HG03196 (cell line): Measurements from ENCODE around the gene ATG5.

Experiments
- ATAC-seq: cut with Tn5 transposase; IDR thresholded peaks from one replicate; pipeline ENCODE4 v1.9.1; 2021; ENCODE audit not compliant: unreplicated experiment

ATG5 gene

GRCh38 chr6:106226676-106227075, 98.9 kb downstream of the ATG5 start:
- ATAC-seq, result no peak

- ATAC-seq, result no peak
Observed at GRCh38 chr6:106225581-106225980, 100.0 kb downstream of the ATG5 start.

GRCh38 chr6:106223300-106223930, 102.1 kb downstream of the ATG5 start:
- ATAC-seq, result peak; percentile 71

- no peak for ATAC-seq
Observed at GRCh38 chr6:106220485-106220884, 105.1 kb downstream of the ATG5 start.

DNA sequence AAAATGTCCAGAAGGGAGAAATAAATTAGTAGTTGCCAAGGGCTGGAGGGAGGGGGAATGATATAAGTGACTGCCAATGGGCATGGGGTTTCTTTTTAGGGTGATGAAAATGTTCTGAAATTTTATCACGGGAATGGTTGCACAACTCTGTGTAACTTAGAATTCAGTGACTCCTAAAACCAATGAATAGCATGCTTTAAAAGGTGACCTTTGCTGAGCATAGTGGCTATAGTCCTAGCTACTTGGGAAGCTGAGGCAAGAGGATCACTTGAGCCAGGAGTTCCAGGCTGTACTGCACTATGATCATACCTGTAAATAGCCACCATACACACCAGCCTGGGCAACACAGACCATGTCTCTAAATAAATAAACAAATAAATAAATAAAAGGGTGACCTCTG, 109.0 kb downstream of the ATG5 start:
- ATAC-seq, result no peak

- no peak for ATAC-seq
Observed at GRCh38 chr6:106215608-106216007, 110.0 kb downstream of the ATG5 start.

- no peak for ATAC-seq
Observed at GRCh38 chr6:106214531-106214930, 111.0 kb downstream of the ATG5 start.

- no peak for ATAC-seq
Observed at GRCh38 chr6:106213660-106214289, 111.8 kb downstream of the ATG5 start.

GRCh38 chr6:106212576-106212975, 113.0 kb downstream of the ATG5 start:
- ATAC-seq, result no peak

GRCh38 chr6:106206905-106207304, 118.7 kb downstream of the ATG5 start:
- no peak for ATAC-seq

- no peak for ATAC-seq
Observed at GRCh38 chr6:106204961-106205360, 120.6 kb downstream of the ATG5 start.

- ATAC-seq, result no peak
Observed at GRCh38 chr6:106199998-106200397, 125.6 kb downstream of the ATG5 start.

DNA sequence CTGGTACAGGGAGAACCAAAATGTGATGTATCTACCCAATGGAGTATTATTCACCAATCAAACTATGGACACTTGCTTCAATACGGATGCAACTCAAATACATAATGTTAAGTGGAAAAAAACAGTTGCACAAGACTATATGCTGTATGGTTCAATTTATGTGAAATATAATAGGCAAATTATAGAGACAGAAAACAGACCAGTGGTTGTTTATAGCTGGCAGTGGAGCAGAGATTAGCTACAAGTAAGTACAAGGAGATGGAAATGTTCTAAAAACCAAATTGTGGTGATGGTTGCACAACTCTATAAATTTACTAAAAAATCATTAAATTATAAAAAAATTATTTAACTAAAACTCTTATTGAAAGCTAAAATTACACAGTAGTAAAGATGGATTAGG, 126.2 kb downstream of the ATG5 start:
- no peak for ATAC-seq

DNA sequence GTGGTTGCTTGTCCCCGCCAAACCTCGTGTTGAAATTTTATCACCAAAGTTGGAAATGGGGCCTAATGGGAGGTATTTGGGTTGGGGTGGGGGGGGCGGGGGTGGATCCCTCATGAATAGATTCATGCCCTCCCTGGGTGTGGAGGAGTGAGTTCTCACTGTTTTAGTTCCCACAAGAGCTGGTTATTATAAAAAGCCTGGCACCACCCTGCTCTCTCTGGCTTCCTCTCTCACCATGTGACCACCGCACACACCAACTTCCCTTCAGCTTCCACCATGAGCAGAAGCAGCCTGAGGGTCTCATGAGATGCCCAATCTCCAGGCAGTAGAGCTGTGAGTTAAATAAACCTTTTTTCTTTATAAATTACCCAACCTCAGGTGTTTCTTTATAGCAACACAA, 128.1 kb downstream of the ATG5 start:
- ATAC-seq, result no peak

GRCh38 chr6:106194949-106195921, 130.3 kb downstream of the ATG5 start:
- ATAC-seq, result peak; percentile 53

- no peak for ATAC-seq
Observed at GRCh38 chr6:106192824-106193223, 132.7 kb downstream of the ATG5 start.

DNA sequence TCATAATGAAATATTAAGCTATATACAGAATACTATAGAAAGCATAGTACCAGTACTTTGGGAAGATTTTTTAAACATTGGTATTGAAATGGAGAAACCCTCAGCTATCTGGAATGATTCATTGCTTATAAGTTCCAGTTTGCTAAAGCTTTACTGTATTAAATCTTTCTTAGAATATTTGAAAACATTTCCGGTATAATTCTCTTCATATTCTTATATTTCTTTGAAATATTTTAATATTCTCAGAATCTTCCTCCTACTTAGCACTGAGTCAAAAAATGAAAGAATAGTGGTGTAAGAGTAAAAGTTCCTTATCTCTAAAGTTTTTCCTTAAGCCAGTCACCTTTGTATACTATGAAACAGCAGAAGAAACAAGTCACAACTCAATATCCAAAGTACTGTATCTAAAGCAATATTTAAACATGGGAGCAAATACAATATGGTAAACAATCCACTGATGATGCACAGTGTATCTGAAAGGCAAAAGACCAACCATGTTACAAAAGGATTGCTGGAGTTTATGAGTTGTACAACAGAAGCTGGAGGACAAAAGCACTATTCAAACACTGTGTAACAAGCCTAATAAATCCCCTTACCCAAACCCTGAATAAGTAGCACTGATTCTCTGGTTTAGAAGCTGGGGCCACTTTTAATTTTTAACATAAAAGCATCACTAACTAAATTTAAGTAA, 137.3 kb downstream of the ATG5 start:
- ATAC-seq, result no peak

DNA sequence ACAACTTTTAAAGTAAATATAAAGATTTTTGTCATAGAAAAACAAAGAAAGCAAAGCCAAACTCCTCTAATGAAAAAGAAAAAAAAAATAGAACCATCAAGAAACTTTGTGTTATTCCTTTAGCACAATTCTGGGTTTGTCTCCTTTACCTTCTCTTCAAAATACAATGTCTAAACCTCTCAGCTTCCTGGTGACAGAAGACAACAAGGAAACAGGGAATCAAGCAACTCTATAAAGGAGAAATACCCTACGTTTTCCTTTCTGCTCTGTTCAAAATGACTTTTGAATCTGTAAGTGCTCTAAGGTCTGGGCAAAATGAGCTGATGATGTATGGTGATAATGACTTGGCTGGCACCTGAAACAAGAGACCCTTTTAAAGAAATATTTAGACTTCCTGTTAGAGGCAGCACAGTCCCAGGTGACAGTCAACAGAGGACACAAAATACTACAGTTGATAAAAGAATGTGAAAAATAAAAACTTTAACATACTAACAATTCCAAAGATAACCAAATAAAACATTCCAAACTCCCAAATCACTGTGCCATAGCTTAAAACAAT, 138.1 kb downstream of the ATG5 start:
- ATAC-seq, result peak; percentile 39

GRCh38 chr6:106186714-106187113, 138.8 kb downstream of the ATG5 start:
- no peak for ATAC-seq

- no peak for ATAC-seq
Observed at GRCh38 chr6:106186172-106186571, 139.4 kb downstream of the ATG5 start.

- ATAC-seq, result no peak
Observed at GRCh38 chr6:106185615-106186014, 139.9 kb downstream of the ATG5 start.
